ENCODE data around the gene RPS6KA5. TPM values are rescaled to one million over a fixed set of nuclear protein-coding genes. Genes with fewer than 3 reads are reported as not detected.
"Not testable (repeated sequence)": the region's sequence is repeated elsewhere in the genome, so short reads cannot be mapped to it uniquely, and the experiment has no call there.

The RPS6KA5 gene
- total RNA-seq, 1 donor from 2014 or later, result 4.4 TPM

GRCh38 chr14:90839889-90840266 lies 220.6 kb downstream of the RPS6KA5 start:
- no peaks in the 10 kb centered on the region for H3K9me3 Mint-ChIP-seq (ENCODE audit: low read depth)
- no peak overlapping the region for H3K27ac Mint-ChIP-seq

GRCh38 chr14:90839024-90839888 lies 221.2 kb downstream of the RPS6KA5 start:
- no peaks in the 10 kb centered on the region for H3K36me3 Mint-ChIP-seq (ENCODE audit: insufficient read depth)
- no peak overlapping the region for H3K4me3 Mint-ChIP-seq (ENCODE audit: low read depth)
- peaks cover 7% of the 10 kb centered on the region for H3K27me3 Mint-ChIP-seq
- no peak overlapping the region for H3K27ac Mint-ChIP-seq
- no peak for DNase-seq (ENCODE audit: low spot score, unreplicated experiment)
- no peaks in the 10 kb centered on the region for H3K9me3 Mint-ChIP-seq (ENCODE audit: low read depth)
- no peaks in the 10 kb centered on the region for H3K4me1 Mint-ChIP-seq (ENCODE audit: low read depth)
- TF ChIP-seq, protein P1, sequence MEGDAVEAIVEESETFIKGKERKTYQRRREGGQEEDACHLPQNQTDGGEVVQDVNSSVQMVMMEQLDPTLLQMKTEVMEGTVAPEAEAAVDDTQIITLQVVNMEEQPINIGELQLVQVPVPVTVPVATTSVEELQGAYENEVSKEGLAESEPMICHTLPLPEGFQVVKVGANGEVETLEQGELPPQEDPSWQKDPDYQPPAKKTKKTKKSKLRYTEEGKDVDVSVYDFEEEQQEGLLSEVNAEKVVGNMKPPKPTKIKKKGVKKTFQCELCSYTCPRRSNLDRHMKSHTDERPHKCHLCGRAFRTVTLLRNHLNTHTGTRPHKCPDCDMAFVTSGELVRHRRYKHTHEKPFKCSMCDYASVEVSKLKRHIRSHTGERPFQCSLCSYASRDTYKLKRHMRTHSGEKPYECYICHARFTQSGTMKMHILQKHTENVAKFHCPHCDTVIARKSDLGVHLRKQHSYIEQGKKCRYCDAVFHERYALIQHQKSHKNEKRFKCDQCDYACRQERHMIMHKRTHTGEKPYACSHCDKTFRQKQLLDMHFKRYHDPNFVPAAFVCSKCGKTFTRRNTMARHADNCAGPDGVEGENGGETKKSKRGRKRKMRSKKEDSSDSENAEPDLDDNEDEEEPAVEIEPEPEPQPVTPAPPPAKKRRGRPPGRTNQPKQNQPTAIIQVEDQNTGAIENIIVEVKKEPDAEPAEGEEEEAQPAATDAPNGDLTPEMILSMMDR (IDR thresholded peaks at IDR 0.05; ENCODE audit: unreplicated experiment), result no peak

More at GRCh38 chr14:90839889-90840266, 220.6 kb downstream of the RPS6KA5 start:
- TF ChIP-seq, protein P1 (IDR thresholded peaks at IDR 0.05; ENCODE audit: unreplicated experiment), result no peak
- Mint-ChIP-seq H3K36me3 (ENCODE audit: insufficient read depth) (no peaks in the 10 kb centered on the region), H3K4me3 (ENCODE audit: low read depth) (no peak overlapping the region), H3K4me1 (ENCODE audit: low read depth) (no peaks in the 10 kb centered on the region), H3K27me3 (peaks cover 7% of the 10 kb centered on the region)
- no peak for DNase-seq (ENCODE audit: low spot score, unreplicated experiment)

DNA sequence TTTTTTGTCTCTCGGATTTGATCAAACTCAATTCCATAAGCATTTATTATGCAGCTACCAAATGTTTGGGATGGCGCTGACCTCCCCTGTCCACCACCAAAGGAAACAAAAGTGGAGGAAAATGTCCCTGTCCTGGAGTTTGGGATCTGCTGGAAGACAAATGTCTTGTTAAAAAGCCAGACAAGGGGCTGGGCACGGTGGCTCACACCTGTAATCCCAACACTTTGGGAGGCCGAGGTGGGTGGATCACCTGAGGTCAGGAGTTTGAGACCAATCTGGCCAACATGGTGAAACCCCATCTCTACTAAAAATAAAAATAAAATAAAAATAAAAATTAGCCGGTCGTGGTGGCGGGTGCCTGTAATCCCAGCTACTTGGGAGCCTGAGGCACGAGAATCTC lies 221.9 kb downstream of the RPS6KA5 start:
- H3K9me3 Mint-ChIP-seq (ENCODE audit: low read depth); H3K4me1 Mint-ChIP-seq (ENCODE audit: low read depth); H3K36me3 Mint-ChIP-seq (ENCODE audit: insufficient read depth); DNase-seq (ENCODE audit: low spot score, unreplicated experiment); H3K4me3 Mint-ChIP-seq (ENCODE audit: low read depth); H3K27me3 Mint-ChIP-seq; H3K27ac Mint-ChIP-seq: not testable (repeated sequence)

- no peak for DNase-seq (ENCODE audit: low spot score, unreplicated experiment)
- no peak overlapping the region for H3K4me3 Mint-ChIP-seq (ENCODE audit: low read depth)
- TF ChIP-seq, protein P1 (IDR thresholded peaks at IDR 0.05; ENCODE audit: unreplicated experiment), result no peak
- H3K36me3 Mint-ChIP-seq (ENCODE audit: insufficient read depth), result no peaks in the 10 kb centered on the region
- no peaks in the 10 kb centered on the region for H3K4me1 Mint-ChIP-seq (ENCODE audit: low read depth)
- H3K27me3 Mint-ChIP-seq, result peaks cover 7% of the 10 kb centered on the region
- no peak overlapping the region for H3K27ac Mint-ChIP-seq
- no peaks in the 10 kb centered on the region for H3K9me3 Mint-ChIP-seq (ENCODE audit: low read depth)
These were observed 223.1 kb downstream of the RPS6KA5 start for GRCh38 chr14:90837355-90837754.

DNA sequence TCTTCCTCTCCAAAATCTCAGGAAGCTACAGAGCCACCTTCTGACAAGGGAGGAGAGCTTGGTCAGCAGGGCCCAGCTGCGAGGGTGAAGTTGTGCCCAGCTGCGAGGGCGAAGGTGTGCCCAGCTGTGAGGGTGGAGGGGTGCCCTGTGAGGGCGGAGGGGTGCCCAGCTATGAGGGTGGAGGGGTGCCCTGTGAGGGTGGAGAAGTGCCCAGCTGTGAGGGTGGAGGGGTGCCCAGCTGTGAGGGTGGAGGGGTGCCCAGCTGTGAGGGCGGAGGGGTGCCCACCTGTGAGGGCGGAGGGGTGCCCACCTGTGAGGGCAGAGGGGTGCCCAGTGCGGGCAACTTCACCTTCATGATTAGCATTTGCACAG lies 223.8 kb downstream of the RPS6KA5 start:
- Mint-ChIP-seq H3K27me3 (peaks cover 10% of the 10 kb centered on the region), H3K27ac (no peak overlapping the region), H3K4me3 (ENCODE audit: low read depth) (no peak overlapping the region), H3K9me3 (ENCODE audit: low read depth) (no peaks in the 10 kb centered on the region), H3K36me3 (ENCODE audit: insufficient read depth) (no peaks in the 10 kb centered on the region), H3K4me1 (ENCODE audit: low read depth) (no peaks in the 10 kb centered on the region)
- no peak for DNase-seq (ENCODE audit: low spot score, unreplicated experiment)
- TF ChIP-seq, protein P1 (IDR thresholded peaks at IDR 0.05; ENCODE audit: unreplicated experiment), result no peak

- H3K4me1 Mint-ChIP-seq (ENCODE audit: low read depth), result no peaks in the 10 kb centered on the region
- H3K27me3 Mint-ChIP-seq, result peaks cover 28% of the 10 kb centered on the region
- no peak for DNase-seq (ENCODE audit: low spot score, unreplicated experiment)
- H3K27ac Mint-ChIP-seq, result no peak overlapping the region
- no peak overlapping the region for H3K4me3 Mint-ChIP-seq (ENCODE audit: low read depth)
- no peaks in the 10 kb centered on the region for H3K36me3 Mint-ChIP-seq (ENCODE audit: insufficient read depth)
- H3K9me3 Mint-ChIP-seq (ENCODE audit: low read depth), result no peaks in the 10 kb centered on the region
- TF ChIP-seq, protein P1 (IDR thresholded peaks at IDR 0.05; ENCODE audit: unreplicated experiment), result no peak
These were observed 228.6 kb downstream of the RPS6KA5 start for GRCh38 chr14:90831821-90832220.
